K562 (cell line): ENCODE results near the gene PRR19. TPM values are rescaled to one million over a fixed set of nuclear protein-coding genes. Genes with fewer than 3 reads are reported as not detected.

Experiments
- ATAC-seq: fragments of 200-7000 bp; cut with Tn5 transposase; 3 replicates; pipeline ENCODE4 v1.9.1; 2020; ENCODE audit warnings: moderate library complexity
- BruUV-seq: library from RNA; stranded (reverse); fragments of 400-500 nt; replicated peaks from 2 replicates; lab custom pipeline; 2021; lab: Mats Ljungman, UMichigan
- CTCF ChIA-PET: fragments of 300-600 bp; formaldehyde crosslinking; extraction: SDS; loops from one replicate; lab custom pipeline; 2021; ENCODE audit warnings: low intra/inter-chr PET ratio; lab: Yijun Ruan, JAX
- POLR2A ChIA-PET: fragments of 300-600, 350-650 bp; sonication (Branson Sonifier 250); formaldehyde crosslinking; extraction: SDS; loops from one replicate; lab custom pipeline; 2021; ENCODE audit warnings: antibody characterized with exemption, inconsistent platforms; lab: Yijun Ruan, JAX
- DNase-seq, 4 experiments: peaks; one replicate each; pipeline versions ENCODE4 v3.0.0 to v3.0.0-alpha.2; 2011 to 2018; ENCODE audit warnings: low spot score in 3 of 4, mixed read lengths in 3 of 4; ENCODE audit errors: extremely low read depth in 1 of 4
- FAIRE-seq: peaks from 2 replicates; lab custom pipeline; 2011; peaks lifted over from hg19 to GRCh38; lab: Jason Lieb, UNC
- H2AFZ ChIP-seq: 2 replicates; pipeline ENCODE4 v1.6.0; 2011; ENCODE audit warnings: low read depth, low read length, control low read depth, inconsistent platforms
- H3K27ac ChIP-seq: fragments of 200-600 bp; 3 replicates; pipeline ENCODE4 v1.8.0; 2011; ENCODE audit warnings: low read depth, mild to moderate bottlenecking, control low read depth, inconsistent platforms, low read length, moderate library complexity, mixed read lengths; ENCODE audit errors: extremely low read depth
- H3K27me3 ChIP-seq, 2 experiments: fragments of 300-600 bp in 1 of 2; 2 replicates in 1 of 2; 3 replicates in 1 of 2; pipeline versions ENCODE4 v1.6.0 to v1.8.0; 2011; ENCODE audit warnings: inconsistent platforms in 2 of 2, low read length in 2 of 2, mild to moderate bottlenecking in 1 of 2, mixed read lengths in 1 of 2, moderate library complexity in 1 of 2; ENCODE audit not compliant: control insufficient read depth in 2 of 2, insufficient read depth in 2 of 2
- H3K36me3 ChIP-seq: fragments of 300-600 bp; 3 replicates; pipeline ENCODE4 v1.8.0; 2011; ENCODE audit warnings: mild to moderate bottlenecking, low read length, inconsistent platforms; ENCODE audit not compliant: control insufficient read depth, insufficient read depth
- H3K4me1 ChIP-seq, 2 experiments: fragments of 200-600 bp in 1 of 2; replicated peaks in 1 of 2; 2 replicates in 1 of 2; 3 replicates in 1 of 2; pipeline versions ENCODE4 v1.5.1 to v1.8.0; 2011; ENCODE audit warnings: inconsistent platforms in 2 of 2, low read length in 2 of 2, mild to moderate bottlenecking in 1 of 2, mixed read lengths in 1 of 2, moderate library complexity in 1 of 2; ENCODE audit not compliant: control insufficient read depth in 2 of 2, insufficient read depth in 2 of 2
- H3K4me2 ChIP-seq: 2 replicates; pipeline ENCODE4 v1.6.1; 2011; ENCODE audit warnings: low read length, control low read depth, inconsistent platforms, mixed read lengths; ENCODE audit not compliant: insufficient read depth
- H3K4me3 ChIP-seq: fragments of 200-600 bp; sonication (generic), shearing (Covaris generic); 2 replicates; pipeline ENCODE4 v1.5.1; 2016; ENCODE audit warnings: control low read depth, inconsistent platforms
- H3K79me2 ChIP-seq: fragments of 200-600 bp; 3 replicates; pipeline ENCODE4 v1.8.0; 2011; ENCODE audit warnings: low read length, inconsistent platforms; ENCODE audit not compliant: control insufficient read depth, insufficient read depth
- H3K9ac ChIP-seq, 2 experiments: 2 replicates each; pipeline versions ENCODE4 v1.6.0 to v1.6.1; 2011; ENCODE audit warnings: low read depth in 2 of 2, low read length in 2 of 2, control low read depth in 1 of 2, inconsistent platforms in 1 of 2, mild to moderate bottlenecking in 1 of 2, mixed read lengths in 1 of 2; ENCODE audit not compliant: insufficient read depth in 1 of 2
- H3K9me1 ChIP-seq: one replicate; pipeline ENCODE4 v1.6.0; 2011; ENCODE audit warnings: inconsistent platforms, mild to moderate bottlenecking, low read length, moderate library complexity; ENCODE audit not compliant: control insufficient read depth, insufficient read depth
- H3K9me3 ChIP-seq: replicated peaks from 2 replicates; pipeline ENCODE4 v1.5.1; 2011; ENCODE audit warnings: low read depth, low read length, inconsistent platforms; ENCODE audit not compliant: control insufficient read depth, insufficient read depth
- H4K20me1 ChIP-seq: replicated peaks from 2 replicates; pipeline ENCODE4 v1.6.1; 2011; ENCODE audit warnings: low read length, inconsistent platforms, mixed read lengths; ENCODE audit not compliant: control insufficient read depth, insufficient read depth
- ARID1B ChIP-seq: fragments of 450-650 bp; IDR thresholded peaks from 2 replicates; pipeline ENCODE4 v1.6.1; 2016; ENCODE audit warnings: antibody characterized with exemption, mild to moderate bottlenecking, inconsistent platforms
- E4F1 ChIP-seq: fragments of 250-450 bp; sonication (Bioruptor Pico); IDR thresholded peaks from 2 replicates; pipeline ENCODE4 v1.5.0; 2021; ENCODE audit warnings: mild to moderate bottlenecking, borderline replicate concordance
- HMG20A ChIP-seq: fragments of 450-650 bp; formaldehyde crosslinking; conservative IDR thresholded peaks from 2 replicates; pipeline ENCODE4 v1.4.0; 2020; ENCODE audit warnings: mild to moderate bottlenecking, mixed read lengths
- IRF9 ChIP-seq: fragments of 450-650 bp; IDR thresholded peaks from 2 replicates; pipeline ENCODE4 v1.6.1; 2016; ENCODE audit warnings: missing biosample characterization, missing genetic modification characterization
- MECOM ChIP-seq: fragments of 250-450 bp; sonication (Bioruptor Pico); IDR thresholded peaks from 2 replicates; pipeline ENCODE4 v1.8.0; 2022; ENCODE audit warnings: inconsistent platforms
- TSHZ1 ChIP-seq: fragments of 250-450 bp; sonication (Bioruptor Pico); IDR thresholded peaks from 2 replicates; pipeline ENCODE4 v1.4.0; 2020; ENCODE audit warnings: mild to moderate bottlenecking, moderate library complexity
- WGBS: fragments of 100-300 bp; shearing (Covaris generic); methylation state at CpG from one replicate; pipeline ENCODE4 v1.1.6; 2016; ENCODE audit warnings: low coverage, mixed read lengths; ENCODE audit not compliant: insufficient coverage; ENCODE audit errors: missing lambda C conversion rate; 5-methylcytosine and 5-hydroxymethylcytosine counted together
- in situ Hi-C: fragments of 300-500 bp; cut with MboI; formaldehyde crosslinking; loops from 4 replicates; pipeline ENCODE4 v1.15.0; 2018; ENCODE audit warnings: inconsistent platforms, mixed read lengths
- intact Hi-C: fragments of 100-400 bp; cut with micrococcal nuclease; formaldehyde crosslinking; loops from 2 replicates; pipeline ENCODE4 v1.14.2; 2022
- polyA plus RNA-seq, 8 experiments: library from polyadenylated mRNA; depleted of rRNA in 4 of 8; stranded (reverse) in 5 of 8; unstranded in 3 of 8; fragments of >200 nt; fragmentation: Nextera tagmentation in 2 of 8; fragmentation: Illumina TruSeq in 1 of 8; extraction: Ambion mirVana in 2 of 8; extraction: Trizol in 1 of 8; gene quantifications; 2 replicates each; pipeline versions ENCODE4 v1.2.1 to v1.2.3, GENCODE V29; 2011 to 2014; ENCODE audit warnings: inconsistent platforms in 1 of 8, missing spikeins in 1 of 8
- total RNA-seq, 7 experiments: library from RNA; depleted of rRNA in 6 of 7; stranded (reverse); fragments of >200 nt in 6 of 7; fragmentation: Illumina TruSeq in 2 of 7; extraction: Trizol in 2 of 7; gene quantifications; 2 replicates each; pipeline versions ENCODE4 v1.2.1 to v1.2.3, GENCODE V29; 2011 to 2021; ENCODE audit warnings: low replicate concordance in 1 of 7
- TF ChIP-seq, protein P1 (sequence below): fragments of 200-800 bp; sonication (Bioruptor generic); IDR thresholded peaks from 2 replicates; pipeline ENCODE4 v1.6.1; 2017; ENCODE audit warnings: missing genetic modification characterization, missing compliant biosample characterization
- TF ChIP-seq, protein P2 (sequence below): fragments of 450-650 bp; IDR thresholded peaks from 2 replicates; pipeline ENCODE4 v1.6.1; 2014; ENCODE audit warnings: low read depth, mild to moderate bottlenecking, moderate library complexity, borderline replicate concordance
- TF ChIP-seq, protein P3 (sequence below): sonication (generic); formaldehyde crosslinking; IDR thresholded peaks from 2 replicates; pipeline ENCODE4 v1.8.0; 2022; ENCODE audit warnings: mild to moderate bottlenecking, missing genetic modification reagents

Gene PRR19
- total and polyA plus RNA-seq, 9 of the 15 experiments (the other 6 are each of a cell fraction or from before 2014, with no cell fraction given), result 0.10 to 1.6 (median 0.54) TPM

DNA sequence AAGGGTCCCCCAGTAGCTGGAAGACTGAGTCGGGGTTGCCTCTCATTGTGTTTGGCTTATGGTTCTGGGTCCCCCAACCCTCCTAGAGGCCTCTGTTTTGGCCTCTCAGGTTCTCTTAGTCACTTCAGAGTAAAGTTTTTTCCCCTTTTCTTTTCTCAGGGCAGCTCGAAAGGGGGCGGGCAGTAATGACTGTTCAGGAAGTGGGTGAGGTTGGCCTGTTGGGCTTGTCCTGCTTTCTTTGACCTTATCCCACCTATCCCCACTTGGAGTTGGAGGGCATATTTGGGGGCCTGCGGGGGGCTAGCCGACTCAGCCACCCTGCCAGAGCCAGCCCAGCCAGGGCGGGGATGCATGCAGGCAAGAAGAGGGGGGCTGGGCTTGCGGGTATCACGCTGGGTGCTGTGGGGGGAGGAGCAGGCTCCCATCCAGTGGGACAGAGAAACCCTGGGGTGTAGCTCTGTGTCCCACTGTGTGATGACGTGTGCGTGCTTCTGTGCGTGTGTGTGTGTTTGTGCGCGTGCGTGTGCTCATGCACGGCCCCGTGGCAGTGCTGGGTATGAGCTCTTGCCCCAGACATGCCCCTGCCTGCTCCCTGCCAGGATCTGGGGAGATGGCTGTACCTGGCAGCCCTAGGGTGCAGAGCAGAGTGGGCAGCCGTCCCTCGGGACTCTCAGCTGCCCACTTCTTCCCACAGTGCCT, 31.4 kb upstream of the PRR19 start:
- intact Hi-C loops, result no loop called here
- CTCF ChIA-PET, result no interaction called here
- TF ChIP-seq, protein P1, sequence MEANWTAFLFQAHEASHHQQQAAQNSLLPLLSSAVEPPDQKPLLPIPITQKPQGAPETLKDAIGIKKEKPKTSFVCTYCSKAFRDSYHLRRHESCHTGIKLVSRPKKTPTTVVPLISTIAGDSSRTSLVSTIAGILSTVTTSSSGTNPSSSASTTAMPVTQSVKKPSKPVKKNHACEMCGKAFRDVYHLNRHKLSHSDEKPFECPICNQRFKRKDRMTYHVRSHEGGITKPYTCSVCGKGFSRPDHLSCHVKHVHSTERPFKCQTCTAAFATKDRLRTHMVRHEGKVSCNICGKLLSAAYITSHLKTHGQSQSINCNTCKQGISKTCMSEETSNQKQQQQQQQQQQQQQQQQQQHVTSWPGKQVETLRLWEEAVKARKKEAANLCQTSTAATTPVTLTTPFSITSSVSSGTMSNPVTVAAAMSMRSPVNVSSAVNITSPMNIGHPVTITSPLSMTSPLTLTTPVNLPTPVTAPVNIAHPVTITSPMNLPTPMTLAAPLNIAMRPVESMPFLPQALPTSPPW (CRISPR knock-in tag), result peak; percentile 83
- TF ChIP-seq HMG20A (no peak), IRF9 (tag) (no peak), ARID1B (peak; percentile 23; the same call in 1 of the 2 replicates), MECOM (CRISPR knock-in tag) (no peak), TSHZ1 (CRISPR knock-in tag) (no peak), E4F1 (no peak)
- TF ChIP-seq, protein P2, sequence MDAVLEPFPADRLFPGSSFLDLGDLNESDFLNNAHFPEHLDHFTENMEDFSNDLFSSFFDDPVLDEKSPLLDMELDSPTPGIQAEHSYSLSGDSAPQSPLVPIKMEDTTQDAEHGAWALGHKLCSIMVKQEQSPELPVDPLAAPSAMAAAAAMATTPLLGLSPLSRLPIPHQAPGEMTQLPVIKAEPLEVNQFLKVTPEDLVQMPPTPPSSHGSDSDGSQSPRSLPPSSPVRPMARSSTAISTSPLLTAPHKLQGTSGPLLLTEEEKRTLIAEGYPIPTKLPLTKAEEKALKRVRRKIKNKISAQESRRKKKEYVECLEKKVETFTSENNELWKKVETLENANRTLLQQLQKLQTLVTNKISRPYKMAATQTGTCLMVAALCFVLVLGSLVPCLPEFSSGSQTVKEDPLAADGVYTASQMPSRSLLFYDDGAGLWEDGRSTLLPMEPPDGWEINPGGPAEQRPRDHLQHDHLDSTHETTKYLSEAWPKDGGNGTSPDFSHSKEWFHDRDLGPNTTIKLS, result 0 out of 2 replicates have a peak, but pooled peaks have one; percentile 15
- TF ChIP-seq, protein P3, sequence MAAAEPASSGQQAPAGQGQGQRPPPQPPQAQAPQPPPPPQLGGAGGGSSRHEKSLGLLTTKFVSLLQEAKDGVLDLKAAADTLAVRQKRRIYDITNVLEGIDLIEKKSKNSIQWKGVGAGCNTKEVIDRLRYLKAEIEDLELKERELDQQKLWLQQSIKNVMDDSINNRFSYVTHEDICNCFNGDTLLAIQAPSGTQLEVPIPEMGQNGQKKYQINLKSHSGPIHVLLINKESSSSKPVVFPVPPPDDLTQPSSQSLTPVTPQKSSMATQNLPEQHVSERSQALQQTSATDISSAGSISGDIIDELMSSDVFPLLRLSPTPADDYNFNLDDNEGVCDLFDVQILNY (CRISPR knock-in tag), result no peak

More for the DNA sequence above, 31.4 kb upstream of the PRR19 start:
- H3K9ac ChIP-seq, result peak overlapping the region; percentile 97 to 99
- no TSS peak for BruUV-seq
- H3K27ac ChIP-seq, result peak overlapping the region; percentile 91
- peak overlapping the region; percentile 96 for H3K4me2 ChIP-seq
- H3K4me1 ChIP-seq, result peaks cover 17 to 56% of the 10 kb centered on the region in 2 experiments
- WGBS, result 9% methylated on average over 18 of the region's 18 CpGs
- POLR2A ChIA-PET, result interaction anchor here (0.7 to 2.9 kb wide), 7 partner anchors 9 to 408 kb away, joined by 3 to 16 read pairs (median 4); no protein-coding TSS in a partner anchor
- H3K9me1 ChIP-seq, result no peaks in the 10 kb centered on the region
- in situ Hi-C loops, result no loop called here
- H3K27me3 ChIP-seq, result no peaks in the 10 kb centered on the region
- peak overlapping the region; percentile 54 for H3K4me3 ChIP-seq
- H2AFZ ChIP-seq, result peak overlapping the region; percentile 53
- FAIRE-seq (peak; percentile 48), DNase-seq (peak in 2 of 4 experiments; percentile 42 to 62), ATAC-seq (no peak)
- peaks cover 32% of the 10 kb centered on the region for H3K79me2 ChIP-seq
- H4K20me1 ChIP-seq, result no peaks in the 10 kb centered on the region
- no peaks in the 10 kb centered on the region for H3K9me3 ChIP-seq
- peaks cover 44% of the 10 kb centered on the region for H3K36me3 ChIP-seq
